AG09319 (cell line): Measurements from ENCODE around the gene DUSP10.

Experiments
- DNase-seq: peaks from one replicate; pipeline ENCODE4 v3.0.0-alpha.2; 2010; ENCODE audit warnings: low read depth; ENCODE audit errors: extremely low read depth
- CTCF ChIP-seq: IDR thresholded peaks from 2 replicates; pipeline ENCODE4 v1.5.1; 2011; ENCODE audit warnings: low read depth, mild to moderate bottlenecking, inconsistent platforms, low read length, moderate library complexity

DUSP10 gene

GRCh38 chr1:221756830-221757551 is 15.1 kb upstream of the DUSP10 start:
- no peak for TF ChIP-seq CTCF
- no peak for DNase-seq

GRCh38 chr1:221753828-221754188 is 11.9 kb upstream of the DUSP10 start:
- no peak for TF ChIP-seq CTCF
- no peak for DNase-seq

GRCh38 chr1:221751226-221751887 is 9.5 kb upstream of the DUSP10 start:
- TF ChIP-seq CTCF, result no peak
- DNase-seq, result no peak

- no peak for DNase-seq
- no peak for TF ChIP-seq CTCF
These were observed 7.1 kb upstream of the DUSP10 start for GRCh38 chr1:221748981-221749380.

- no peak for TF ChIP-seq CTCF
- no peak for DNase-seq
These were observed 6.0 kb upstream of the DUSP10 start for GRCh38 chr1:221747839-221748238.

GRCh38 chr1:221743416-221744208 is 1.7 kb upstream of the DUSP10 start:
- TF ChIP-seq CTCF, result no peak
- DNase-seq, result no peak
